ENCODE results near the gene CCHCR1. TPM values are rescaled to one million over a fixed set of nuclear protein-coding genes. Genes with fewer than 3 reads are reported as not detected.

The CCHCR1 gene
- total and polyA plus RNA-seq, 2 of the 13 experiments (the other 11 are each of a cell fraction or from before 2014, with no cell fraction given) = 14.6 to 28.2 TPM

DNA sequence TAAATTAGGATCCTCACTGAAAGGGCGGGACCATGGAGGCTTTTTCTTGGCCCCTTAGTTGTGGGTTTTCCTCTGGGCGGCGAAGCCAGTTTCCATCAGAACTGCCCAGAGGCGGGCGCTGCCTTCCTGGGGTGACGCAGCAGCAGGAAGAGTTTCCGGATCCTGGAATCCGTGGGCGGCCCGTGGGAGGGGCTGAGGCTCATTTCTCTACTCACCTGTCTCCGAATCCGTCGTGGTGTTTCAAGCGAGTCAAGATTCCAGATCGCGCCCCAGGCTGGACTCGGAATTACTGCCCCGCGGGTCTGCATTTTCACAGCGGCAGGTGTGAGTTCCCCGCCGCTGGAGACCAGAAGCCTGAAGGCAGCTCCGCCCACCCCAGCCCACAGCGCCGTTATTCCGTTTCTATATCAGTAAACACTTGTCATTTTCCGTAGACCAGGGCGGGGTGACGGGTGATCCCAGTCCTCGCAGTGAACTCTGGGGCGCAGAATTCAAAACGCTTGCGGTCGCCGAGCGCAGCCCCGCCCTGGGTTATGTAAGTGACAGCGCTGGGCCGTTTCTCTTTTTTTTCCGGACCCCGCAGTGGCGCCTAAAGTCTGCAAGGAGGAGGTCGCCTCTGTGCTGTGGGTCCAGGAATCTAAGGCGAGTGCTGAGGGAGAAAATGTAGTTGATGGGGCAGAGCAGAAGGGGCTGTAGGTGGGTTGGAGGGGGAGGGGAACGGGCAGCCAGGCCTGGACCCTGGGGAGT is 40.1 kb upstream of the CCHCR1 start (continued):
- TF ChIP-seq, protein P1, sequence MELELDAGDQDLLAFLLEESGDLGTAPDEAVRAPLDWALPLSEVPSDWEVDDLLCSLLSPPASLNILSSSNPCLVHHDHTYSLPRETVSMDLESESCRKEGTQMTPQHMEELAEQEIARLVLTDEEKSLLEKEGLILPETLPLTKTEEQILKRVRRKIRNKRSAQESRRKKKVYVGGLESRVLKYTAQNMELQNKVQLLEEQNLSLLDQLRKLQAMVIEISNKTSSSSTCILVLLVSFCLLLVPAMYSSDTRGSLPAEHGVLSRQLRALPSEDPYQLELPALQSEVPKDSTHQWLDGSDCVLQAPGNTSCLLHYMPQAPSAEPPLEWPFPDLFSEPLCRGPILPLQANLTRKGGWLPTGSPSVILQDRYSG (CRISPR knock-in tag; IDR thresholded peaks at IDR 0.05) = no peak
- TF ChIP-seq ZNF383 (CRISPR knock-in tag; IDR thresholded peaks at IDR 0.05; ENCODE audit: borderline replicate concordance) (no peak), NRL (CRISPR knock-in tag; IDR thresholded peaks at IDR 0.05; ENCODE audit: borderline replicate concordance) (no peak), STAG1 (CRISPR knock-in tag; IDR thresholded peaks at IDR 0.05) (0 out of 2 replicates have a peak, but pooled peaks have one; percentile 18), MTA1 (CRISPR knock-in tag; IDR thresholded peaks at IDR 0.05; ENCODE audit: borderline replicate concordance) (peak; percentile 75; the same call in 1 of the 2 replicates), ZNF616 (CRISPR knock-in tag; IDR thresholded peaks at IDR 0.05; ENCODE audit: low read depth) (no peak)
- TF ChIP-seq, protein P2, sequence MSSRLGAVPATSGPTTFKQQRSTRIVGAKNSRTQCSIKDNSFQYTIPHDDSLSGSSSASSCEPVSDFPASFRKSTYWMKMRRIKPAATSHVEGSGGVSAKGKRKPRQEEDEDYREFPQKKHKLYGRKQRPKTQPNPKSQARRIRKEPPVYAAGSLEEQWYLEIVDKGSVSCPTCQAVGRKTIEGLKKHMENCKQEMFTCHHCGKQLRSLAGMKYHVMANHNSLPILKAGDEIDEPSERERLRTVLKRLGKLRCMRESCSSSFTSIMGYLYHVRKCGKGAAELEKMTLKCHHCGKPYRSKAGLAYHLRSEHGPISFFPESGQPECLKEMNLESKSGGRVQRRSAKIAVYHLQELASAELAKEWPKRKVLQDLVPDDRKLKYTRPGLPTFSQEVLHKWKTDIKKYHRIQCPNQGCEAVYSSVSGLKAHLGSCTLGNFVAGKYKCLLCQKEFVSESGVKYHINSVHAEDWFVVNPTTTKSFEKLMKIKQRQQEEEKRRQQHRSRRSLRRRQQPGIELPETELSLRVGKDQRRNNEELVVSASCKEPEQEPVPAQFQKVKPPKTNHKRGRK (CRISPR knock-in tag; IDR thresholded peaks at IDR 0.05) = no peak
- TF ChIP-seq, protein P3, sequence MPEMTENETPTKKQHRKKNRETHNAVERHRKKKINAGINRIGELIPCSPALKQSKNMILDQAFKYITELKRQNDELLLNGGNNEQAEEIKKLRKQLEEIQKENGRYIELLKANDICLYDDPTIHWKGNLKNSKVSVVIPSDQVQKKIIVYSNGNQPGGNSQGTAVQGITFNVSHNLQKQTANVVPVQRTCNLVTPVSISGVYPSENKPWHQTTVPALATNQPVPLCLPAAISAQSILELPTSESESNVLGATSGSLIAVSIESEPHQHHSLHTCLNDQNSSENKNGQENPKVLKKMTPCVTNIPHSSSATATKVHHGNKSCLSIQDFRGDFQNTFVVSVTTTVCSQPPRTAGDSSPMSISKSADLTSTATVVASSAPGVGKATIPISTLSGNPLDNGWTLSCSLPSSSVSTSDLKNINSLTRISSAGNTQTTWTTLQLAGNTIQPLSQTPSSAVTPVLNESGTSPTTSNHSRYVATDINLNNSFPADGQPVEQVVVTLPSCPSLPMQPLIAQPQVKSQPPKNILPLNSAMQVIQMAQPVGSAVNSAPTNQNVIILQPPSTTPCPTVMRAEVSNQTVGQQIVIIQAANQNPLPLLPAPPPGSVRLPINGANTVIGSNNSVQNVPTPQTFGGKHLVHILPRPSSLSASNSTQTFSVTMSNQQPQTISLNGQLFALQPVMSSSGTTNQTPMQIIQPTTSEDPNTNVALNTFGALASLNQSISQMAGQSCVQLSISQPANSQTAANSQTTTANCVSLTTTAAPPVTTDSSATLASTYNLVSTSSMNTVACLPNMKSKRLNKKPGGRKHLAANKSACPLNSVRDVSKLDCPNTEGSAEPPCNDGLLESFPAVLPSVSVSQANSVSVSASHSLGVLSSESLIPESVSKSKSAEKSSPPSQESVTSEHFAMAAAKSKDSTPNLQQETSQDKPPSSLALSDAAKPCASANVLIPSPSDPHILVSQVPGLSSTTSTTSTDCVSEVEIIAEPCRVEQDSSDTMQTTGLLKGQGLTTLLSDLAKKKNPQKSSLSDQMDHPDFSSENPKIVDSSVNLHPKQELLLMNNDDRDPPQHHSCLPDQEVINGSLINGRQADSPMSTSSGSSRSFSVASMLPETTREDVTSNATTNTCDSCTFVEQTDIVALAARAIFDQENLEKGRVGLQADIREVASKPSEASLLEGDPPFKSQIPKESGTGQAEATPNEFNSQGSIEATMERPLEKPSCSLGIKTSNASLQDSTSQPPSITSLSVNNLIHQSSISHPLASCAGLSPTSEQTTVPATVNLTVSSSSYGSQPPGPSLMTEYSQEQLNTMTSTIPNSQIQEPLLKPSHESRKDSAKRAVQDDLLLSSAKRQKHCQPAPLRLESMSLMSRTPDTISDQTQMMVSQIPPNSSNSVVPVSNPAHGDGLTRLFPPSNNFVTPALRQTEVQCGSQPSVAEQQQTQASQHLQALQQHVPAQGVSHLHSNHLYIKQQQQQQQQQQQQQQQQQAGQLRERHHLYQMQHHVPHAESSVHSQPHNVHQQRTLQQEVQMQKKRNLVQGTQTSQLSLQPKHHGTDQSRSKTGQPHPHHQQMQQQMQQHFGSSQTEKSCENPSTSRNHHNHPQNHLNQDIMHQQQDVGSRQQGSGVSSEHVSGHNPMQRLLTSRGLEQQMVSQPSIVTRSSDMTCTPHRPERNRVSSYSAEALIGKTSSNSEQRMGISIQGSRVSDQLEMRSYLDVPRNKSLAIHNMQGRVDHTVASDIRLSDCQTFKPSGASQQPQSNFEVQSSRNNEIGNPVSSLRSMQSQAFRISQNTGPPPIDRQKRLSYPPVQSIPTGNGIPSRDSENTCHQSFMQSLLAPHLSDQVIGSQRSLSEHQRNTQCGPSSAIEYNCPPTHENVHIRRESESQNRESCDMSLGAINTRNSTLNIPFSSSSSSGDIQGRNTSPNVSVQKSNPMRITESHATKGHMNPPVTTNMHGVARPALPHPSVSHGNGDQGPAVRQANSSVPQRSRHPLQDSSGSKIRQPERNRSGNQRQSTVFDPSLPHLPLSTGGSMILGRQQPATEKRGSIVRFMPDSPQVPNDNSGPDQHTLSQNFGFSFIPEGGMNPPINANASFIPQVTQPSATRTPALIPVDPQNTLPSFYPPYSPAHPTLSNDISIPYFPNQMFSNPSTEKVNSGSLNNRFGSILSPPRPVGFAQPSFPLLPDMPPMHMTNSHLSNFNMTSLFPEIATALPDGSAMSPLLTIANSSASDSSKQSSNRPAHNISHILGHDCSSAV (CRISPR knock-in tag; IDR thresholded peaks at IDR 0.05; ENCODE audit: borderline replicate concordance) = no peak
- TF ChIP-seq, protein P4, sequence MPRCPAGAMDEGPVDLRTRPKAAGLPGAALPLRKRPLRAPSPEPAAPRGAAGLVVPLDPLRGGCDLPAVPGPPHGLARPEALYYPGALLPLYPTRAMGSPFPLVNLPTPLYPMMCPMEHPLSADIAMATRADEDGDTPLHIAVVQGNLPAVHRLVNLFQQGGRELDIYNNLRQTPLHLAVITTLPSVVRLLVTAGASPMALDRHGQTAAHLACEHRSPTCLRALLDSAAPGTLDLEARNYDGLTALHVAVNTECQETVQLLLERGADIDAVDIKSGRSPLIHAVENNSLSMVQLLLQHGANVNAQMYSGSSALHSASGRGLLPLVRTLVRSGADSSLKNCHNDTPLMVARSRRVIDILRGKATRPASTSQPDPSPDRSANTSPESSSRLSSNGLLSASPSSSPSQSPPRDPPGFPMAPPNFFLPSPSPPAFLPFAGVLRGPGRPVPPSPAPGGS (CRISPR knock-in tag; IDR thresholded peaks at IDR 0.05) = no peak
- TF ChIP-seq, protein P5, sequence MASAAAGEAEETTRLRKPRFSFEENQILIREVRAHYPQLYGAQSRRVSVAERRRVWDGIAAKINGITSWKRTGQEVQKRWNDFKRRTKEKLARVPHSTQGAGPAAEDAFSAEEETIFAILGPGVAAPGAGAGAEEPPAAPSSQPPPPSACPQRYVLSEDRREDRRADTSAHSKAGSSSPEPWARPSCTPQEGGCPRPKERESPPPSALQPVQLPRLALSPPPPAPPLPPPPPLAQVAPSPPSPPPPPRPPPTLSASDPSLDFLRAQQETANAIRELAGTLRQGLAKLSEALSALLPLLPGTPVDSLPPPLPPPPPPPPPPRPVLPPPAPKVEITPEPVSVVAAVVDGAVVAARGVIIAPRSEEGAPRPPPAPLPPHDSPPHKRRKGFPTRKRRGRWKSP (CRISPR knock-in tag; IDR thresholded peaks at IDR 0.05) = peak; percentile 86
- TF ChIP-seq, protein P6, sequence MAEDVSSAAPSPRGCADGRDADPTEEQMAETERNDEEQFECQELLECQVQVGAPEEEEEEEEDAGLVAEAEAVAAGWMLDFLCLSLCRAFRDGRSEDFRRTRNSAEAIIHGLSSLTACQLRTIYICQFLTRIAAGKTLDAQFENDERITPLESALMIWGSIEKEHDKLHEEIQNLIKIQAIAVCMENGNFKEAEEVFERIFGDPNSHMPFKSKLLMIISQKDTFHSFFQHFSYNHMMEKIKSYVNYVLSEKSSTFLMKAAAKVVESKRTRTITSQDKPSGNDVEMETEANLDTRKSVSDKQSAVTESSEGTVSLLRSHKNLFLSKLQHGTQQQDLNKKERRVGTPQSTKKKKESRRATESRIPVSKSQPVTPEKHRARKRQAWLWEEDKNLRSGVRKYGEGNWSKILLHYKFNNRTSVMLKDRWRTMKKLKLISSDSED (CRISPR knock-in tag; IDR thresholded peaks at IDR 0.05) = no peak

All from HepG2 (cell line).